HepG2 (cell line): ENCODE measurements around the gene TRAPPC1. TPM values are rescaled to one million over a fixed set of nuclear protein-coding genes. Genes with fewer than 3 reads are reported as not detected.

Source experiments
- ATAC-seq: fragments of 200-7000 bp; cut with Tn5 transposase; 3 replicates; pipeline ENCODE4 v1.9.1; 2020; ENCODE audit warnings: mild to moderate bottlenecking, moderate library complexity
- BruUV-seq: library from RNA; stranded (reverse); fragments of 400-500 nt; replicated peaks from 2 replicates; lab custom pipeline; 2021; lab: Mats Ljungman, UMichigan
- CTCF ChIA-PET: fragments of 300-600 bp; formaldehyde crosslinking; extraction: SDS; loops from one replicate; lab custom pipeline; 2021; ENCODE audit warnings: low total read pairs, inconsistent platforms, low intra/inter-chr PET ratio; lab: Yijun Ruan, JAX
- POLR2A ChIA-PET: fragments of 350-600 bp; sonication (Branson Sonifier 250); formaldehyde crosslinking; loops from one replicate; lab custom pipeline; 2020; ENCODE audit warnings: antibody characterized with exemption, inconsistent platforms; lab: Yijun Ruan, JAX
- DNase-seq: peaks from one replicate; pipeline ENCODE4 v3.0.0-alpha.2; 2015; ENCODE audit warnings: low spot score
- FAIRE-seq: peaks from 3 replicates; lab custom pipeline; 2011; peaks lifted over from hg19 to GRCh38; lab: Jason Lieb, UNC
- H2AFZ ChIP-seq: one replicate; pipeline ENCODE4 v1.6.1; 2011; ENCODE audit warnings: low read length, inconsistent platforms
- H3K27ac ChIP-seq: fragments of 300-600 bp; 3 replicates; pipeline ENCODE4 v1.8.0; 2011; ENCODE audit warnings: mixed run types, mild to moderate bottlenecking, mixed read lengths, low read length, inconsistent platforms; ENCODE audit not compliant: insufficient read depth; ENCODE audit errors: extremely low read length
- H3K27me3 ChIP-seq, 2 experiments: fragments of 200-600 bp in 1 of 2; 2 replicates in 1 of 2; 3 replicates in 1 of 2; pipeline versions ENCODE4 v1.6.0 to v1.8.0; 2011; ENCODE audit warnings: low read length in 2 of 2, mild to moderate bottlenecking in 2 of 2, moderate library complexity in 2 of 2, inconsistent platforms in 1 of 2; ENCODE audit not compliant: insufficient read depth in 2 of 2, control insufficient read depth in 1 of 2
- H3K36me3 ChIP-seq, 2 experiments: fragments of 200-600 bp in 1 of 2; replicated peaks in 1 of 2; 2 replicates in 1 of 2; 3 replicates in 1 of 2; pipeline versions ENCODE4 v1.5.1 to v1.8.0; 2011; ENCODE audit warnings: low read length in 2 of 2, inconsistent platforms in 1 of 2; ENCODE audit not compliant: insufficient read depth in 2 of 2, control insufficient read depth in 1 of 2
- H3K4me1 ChIP-seq: 2 replicates; pipeline ENCODE4 v1.5.1; 2012; ENCODE audit warnings: low read length, inconsistent platforms; ENCODE audit not compliant: insufficient read depth
- H3K4me2 ChIP-seq: 2 replicates; pipeline ENCODE4 v1.6.0; 2011; ENCODE audit warnings: low read depth, low read length, inconsistent platforms
- H3K4me3 ChIP-seq, 3 experiments: fragments of 200-600 bp in 1 of 3; sonication (generic), shearing (Covaris generic) in 1 of 3; replicated peaks in 1 of 3; 2 replicates each; pipeline ENCODE4 v1.5.1; 2011 to 2016; ENCODE audit warnings: low read length in 3 of 3, inconsistent platforms in 2 of 3, low read depth in 2 of 3, mild to moderate bottlenecking in 2 of 3, control low read depth in 1 of 3, mixed read lengths in 1 of 3; ENCODE audit not compliant: insufficient read depth in 1 of 3
- H3K79me2 ChIP-seq: one replicate; pipeline ENCODE4 v1.6.1; 2011; ENCODE audit warnings: low read length, inconsistent platforms; ENCODE audit not compliant: insufficient read depth
- H3K9ac ChIP-seq: 2 replicates; pipeline ENCODE4 v1.6.0; 2011; ENCODE audit warnings: mild to moderate bottlenecking, low read depth, low read length, inconsistent platforms; ENCODE audit not compliant: insufficient read depth
- H3K9me3 ChIP-seq: 2 replicates; pipeline ENCODE4 v1.5.1; 2012; ENCODE audit warnings: mild to moderate bottlenecking, low read length
- H4K20me1 ChIP-seq: 2 replicates; pipeline ENCODE4 v1.6.0; 2011; ENCODE audit warnings: inconsistent platforms, mild to moderate bottlenecking, low read length, moderate library complexity; ENCODE audit not compliant: insufficient read depth
- ADNP ChIP-seq: sonication (generic); formaldehyde crosslinking; IDR thresholded peaks from 2 replicates; pipeline ENCODE4 v1.4.0; 2020; ENCODE audit warnings: missing genetic modification reagents
- AGO1 ChIP-seq: fragments of 200-400 bp; formaldehyde crosslinking; IDR thresholded peaks from 2 replicates; pipeline ENCODE4 v1.6.1; 2017; ENCODE audit warnings: mild to moderate bottlenecking, low read depth, low read length, moderate library complexity; ENCODE audit not compliant: poor library complexity, severe bottlenecking
- CBX2 ChIP-seq, 2 experiments: fragments of 200-600 bp in 1 of 2; sonication (generic); formaldehyde crosslinking in 1 of 2; IDR thresholded peaks; 2 replicates each; pipeline versions ENCODE4 v1.7.0 to v1.8.1; 2018 to 2022; ENCODE audit warnings: low read depth in 2 of 2, low read length in 1 of 2, mild to moderate bottlenecking in 1 of 2, missing genetic modification reagents in 1 of 2
- GABPB1 ChIP-seq: IDR thresholded peaks from 2 replicates; pipeline ENCODE4 v1.6.1; 2016; ENCODE audit warnings: mild to moderate bottlenecking, missing genetic modification reagents, moderate library complexity, missing compliant biosample characterization
- GZF1 ChIP-seq: sonication (generic); formaldehyde crosslinking; IDR thresholded peaks from 2 replicates; pipeline ENCODE4 v1.5.1; 2020; ENCODE audit warnings: mild to moderate bottlenecking, missing genetic modification reagents
- HOXA5 ChIP-seq: sonication (generic); formaldehyde crosslinking; IDR thresholded peaks from 2 replicates; pipeline ENCODE4 v1.4.0; 2020; ENCODE audit warnings: missing genetic modification reagents
- ISX ChIP-seq: sonication (generic); formaldehyde crosslinking; conservative IDR thresholded peaks from 2 replicates; pipeline ENCODE4 v1.5.0; 2020; ENCODE audit warnings: missing genetic modification reagents
- MAFK ChIP-seq, 2 experiments: IDR thresholded peaks in 1 of 2; conservative IDR thresholded peaks in 1 of 2; 2 replicates each; pipeline ENCODE4 v1.6.1; 2011; ENCODE audit warnings: improper control_type of control experiment in 2 of 2, low read length in 2 of 2
- NFRKB ChIP-seq: fragments of 450-650 bp; IDR thresholded peaks from 2 replicates; pipeline ENCODE4 v1.6.1; 2017
- ZNF569 ChIP-seq: sonication (generic); formaldehyde crosslinking; IDR thresholded peaks from 2 replicates; pipeline ENCODE4 v1.5.0; 2020; ENCODE audit warnings: mild to moderate bottlenecking, missing genetic modification reagents, moderate library complexity, borderline replicate concordance
- WGBS: methylation state at CpG from one replicate; pipeline ENCODE4 v1.1.6; 2017; ENCODE audit warnings: low lambda C conversion rate; 5-methylcytosine and 5-hydroxymethylcytosine counted together
- in situ Hi-C: cut with HindIII; loops from 2 replicates; pipeline ENCODE4 v1.10.0; 2017; ENCODE audit warnings: low pct_unique_long_range_greater_than_20kb; ENCODE audit not compliant: extremely low pct_ligation_motif_present
- intact Hi-C: fragments of 100-400 bp; cut with micrococcal nuclease; formaldehyde crosslinking; loops from one replicate; pipeline ENCODE4 v1.10.0; 2022; ENCODE audit not compliant: unreplicated experiment
- polyA plus RNA-seq, 8 experiments: library from polyadenylated mRNA; depleted of rRNA in 3 of 8; stranded (reverse) in 7 of 8; unstranded in 1 of 8; fragments of >200 nt; fragmentation: Illumina TruSeq in 4 of 8; extraction: Trizol in 4 of 8; gene quantifications; 2 replicates each; pipeline versions ENCODE4 v1.2.1 to v1.2.3, GENCODE V29; 2011 to 2016; ENCODE audit warnings: low read depth in 4 of 8, missing spikeins in 1 of 8, mixed read lengths in 1 of 8; ENCODE audit not compliant: insufficient read depth in 1 of 8
- total RNA-seq, 5 experiments: library from RNA; depleted of rRNA; stranded (reverse); fragments of >200 nt; fragmentation: Illumina TruSeq; extraction: Trizol; gene quantifications; 2 replicates each; pipeline ENCODE4 v1.2.3, GENCODE V29; 2016; ENCODE audit warnings: low read depth in 1 of 5
- TF ChIP-seq, protein P1 (sequence below): sonication (generic); formaldehyde crosslinking; conservative IDR thresholded peaks from 2 replicates; pipeline ENCODE4 v1.4.0; 2020; ENCODE audit warnings: missing genetic modification reagents
- TF ChIP-seq, protein P2 (sequence below): sonication (generic); formaldehyde crosslinking; IDR thresholded peaks from 2 replicates; pipeline ENCODE4 v1.4.0; 2020; ENCODE audit warnings: missing genetic modification reagents, borderline replicate concordance
- TF ChIP-seq, protein P3 (sequence below): sonication (generic); formaldehyde crosslinking; IDR thresholded peaks from 2 replicates; pipeline ENCODE4 v1.4.0; 2020; ENCODE audit warnings: missing genetic modification reagents

Gene TRAPPC1
- total and polyA plus RNA-seq, 2 of the 13 experiments (the other 11 are each of a cell fraction or from before 2014, with no cell fraction given) = 28.1 to 44.9 TPM

DNA sequence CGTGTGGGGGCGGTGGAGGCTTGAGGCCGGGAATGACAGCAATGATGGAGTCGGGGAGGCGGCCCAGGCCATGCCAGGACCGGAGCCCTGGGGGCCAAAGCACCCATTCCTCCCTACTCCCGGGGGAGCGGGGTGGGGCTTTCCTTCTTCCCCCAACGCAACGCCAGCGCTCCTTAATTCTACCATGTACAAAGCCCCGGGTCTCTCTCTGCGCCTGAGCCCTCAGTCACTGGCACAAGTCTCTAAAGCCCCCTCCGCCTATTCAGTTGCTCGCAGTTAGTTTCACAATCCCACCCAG is 15.4 kb downstream of the TRAPPC1 start (continued):
- TF ChIP-seq, protein P1, sequence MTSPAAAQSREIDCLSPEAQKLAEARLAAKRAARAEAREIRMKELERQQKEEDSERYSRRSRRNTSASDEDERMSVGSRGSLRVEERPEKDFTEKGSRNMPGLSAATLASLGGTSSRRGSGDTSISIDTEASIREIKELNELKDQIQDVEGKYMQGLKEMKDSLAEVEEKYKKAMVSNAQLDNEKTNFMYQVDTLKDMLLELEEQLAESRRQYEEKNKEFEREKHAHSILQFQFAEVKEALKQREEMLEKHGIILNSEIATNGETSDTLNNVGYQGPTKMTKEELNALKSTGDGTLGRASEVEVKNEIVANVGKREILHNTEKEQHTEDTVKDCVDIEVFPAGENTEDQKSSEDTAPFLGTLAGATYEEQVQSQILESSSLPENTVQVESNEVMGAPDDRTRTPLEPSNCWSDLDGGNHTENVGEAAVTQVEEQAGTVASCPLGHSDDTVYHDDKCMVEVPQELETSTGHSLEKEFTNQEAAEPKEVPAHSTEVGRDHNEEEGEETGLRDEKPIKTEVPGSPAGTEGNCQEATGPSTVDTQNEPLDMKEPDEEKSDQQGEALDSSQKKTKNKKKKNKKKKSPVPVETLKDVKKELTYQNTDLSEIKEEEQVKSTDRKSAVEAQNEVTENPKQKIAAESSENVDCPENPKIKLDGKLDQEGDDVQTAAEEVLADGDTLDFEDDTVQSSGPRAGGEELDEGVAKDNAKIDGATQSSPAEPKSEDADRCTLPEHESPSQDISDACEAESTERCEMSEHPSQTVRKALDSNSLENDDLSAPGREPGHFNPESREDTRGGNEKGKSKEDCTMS (CRISPR knock-in tag) = no peak
- TF ChIP-seq ADNP (CRISPR knock-in tag) (no peak), ISX (CRISPR knock-in tag) (no peak), AGO1 (no peak), NFRKB (no peak), HOXA5 (no peak)

DNA sequence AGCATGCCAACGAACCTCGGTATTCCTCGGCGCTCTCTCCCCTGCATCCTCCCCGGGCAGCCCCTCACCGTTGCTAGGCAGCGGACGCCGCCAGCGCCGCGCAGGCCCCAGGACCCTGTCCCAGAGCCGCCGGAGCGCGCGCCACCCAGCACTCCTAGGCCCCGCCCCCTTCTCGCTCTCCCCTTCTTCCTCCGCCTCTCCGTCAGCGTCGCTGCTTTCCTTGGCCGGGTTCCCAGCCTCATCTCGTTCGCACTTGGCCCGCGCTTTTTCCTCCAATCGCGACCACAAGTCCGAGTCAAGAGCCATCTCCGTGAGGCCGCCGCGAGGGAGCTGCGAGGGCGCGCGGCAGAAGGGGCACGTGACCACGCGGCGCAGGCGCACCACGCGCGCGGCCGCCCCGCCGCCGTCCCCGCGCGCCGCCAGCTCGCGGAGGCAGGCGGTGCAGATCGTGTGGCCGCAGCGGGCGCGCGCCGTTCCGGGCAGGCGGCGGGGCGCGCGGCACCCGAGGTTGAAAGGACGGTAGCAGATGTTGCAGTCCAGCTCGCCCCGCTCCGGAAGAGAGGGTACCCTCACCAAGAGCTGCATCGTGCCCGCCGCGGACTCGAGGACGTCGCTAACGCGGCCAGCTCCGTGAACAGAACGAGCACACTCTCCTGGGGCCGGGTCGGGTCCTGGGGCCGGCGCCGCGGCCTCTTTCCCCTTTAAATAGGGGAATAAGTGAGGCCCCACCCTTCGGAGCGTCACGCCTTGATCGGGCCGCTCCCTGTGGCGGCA is 15.9 kb downstream of the TRAPPC1 start, which contains the start of gene RNF227:
Gene RNF227 (minus strand): TSS at position 679 of the 774 bp plus-strand sequence. CDS start 94 bp downstream, at position 585.
- ChIA-PET POLR2A (interaction anchor here (0.5 to 4.5 kb wide), 8 partner anchors 10 to 295 kb away, joined by 3 to 27 read pairs (median 4); partner anchors contain the start of genes AURKB, CNTROB, NAA38 and TRAPPC1), CTCF (interaction anchor here (4.6 kb wide), 1 partner anchor 75 kb away, joined by 70 read pairs; no protein-coding TSS in a partner anchor)
- peak; percentile 67 for ATAC-seq
- H3K4me2 ChIP-seq = peak within 1 kb of the TSS; percentile 68
- H3K27ac ChIP-seq = no peak within 1 kb of the TSS
- peaks cover 0 to 3% of the 10 kb centered on the region in 2 experiments; a peak in 1 of 5 replicates for H3K27me3 ChIP-seq
- H3K36me3 ChIP-seq = no peaks in the 10 kb centered on the region
- intact Hi-C loops = no loop called here
- H4K20me1 ChIP-seq = no peaks in the 10 kb centered on the region
- H3K9me3 ChIP-seq = no peaks in the 10 kb centered on the region
- no peaks in the 10 kb centered on the region for H3K79me2 ChIP-seq
- peak; percentile 14 for DNase-seq
- H2AFZ ChIP-seq = no peak within 1 kb of the TSS
- peak within 1 kb of the TSS in 2 of 3 experiments; percentile 45 to 62; a peak in 3 of 6 replicates for H3K4me3 ChIP-seq
- WGBS = 3% methylated on average over 32 of the region's 100 CpGs
- no peak for FAIRE-seq
- no TSS peak for BruUV-seq
- peaks cover 22% of the 10 kb centered on the region for H3K4me1 ChIP-seq
- in situ Hi-C loops = no loop called here
- no peak within 1 kb of the TSS for H3K9ac ChIP-seq
- no peak for TF ChIP-seq MAFK (conservative IDR thresholded peaks at IDR 0.05 in 1 of 2, IDR thresholded peaks at IDR 0.05 in 1 of 2; ENCODE audit: low read length in 2 of 2)
- TF ChIP-seq CBX2 (IDR thresholded peaks at IDR 0.05; ENCODE audit: low read depth, low read length) = no peak
- TF ChIP-seq CBX2 (CRISPR knock-in tag; IDR thresholded peaks at IDR 0.05; ENCODE audit: low read depth) = no peak
- TF ChIP-seq ZNF569 (CRISPR knock-in tag) = no peak
- 0 out of 2 replicates have a peak, but pooled peaks have one; percentile 36 for TF ChIP-seq GZF1 (CRISPR knock-in tag)
- peak; percentile 62; the same call in 1 of the 2 replicates for TF ChIP-seq GABPB1 (CRISPR knock-in tag)
- TF ChIP-seq, protein P2, sequence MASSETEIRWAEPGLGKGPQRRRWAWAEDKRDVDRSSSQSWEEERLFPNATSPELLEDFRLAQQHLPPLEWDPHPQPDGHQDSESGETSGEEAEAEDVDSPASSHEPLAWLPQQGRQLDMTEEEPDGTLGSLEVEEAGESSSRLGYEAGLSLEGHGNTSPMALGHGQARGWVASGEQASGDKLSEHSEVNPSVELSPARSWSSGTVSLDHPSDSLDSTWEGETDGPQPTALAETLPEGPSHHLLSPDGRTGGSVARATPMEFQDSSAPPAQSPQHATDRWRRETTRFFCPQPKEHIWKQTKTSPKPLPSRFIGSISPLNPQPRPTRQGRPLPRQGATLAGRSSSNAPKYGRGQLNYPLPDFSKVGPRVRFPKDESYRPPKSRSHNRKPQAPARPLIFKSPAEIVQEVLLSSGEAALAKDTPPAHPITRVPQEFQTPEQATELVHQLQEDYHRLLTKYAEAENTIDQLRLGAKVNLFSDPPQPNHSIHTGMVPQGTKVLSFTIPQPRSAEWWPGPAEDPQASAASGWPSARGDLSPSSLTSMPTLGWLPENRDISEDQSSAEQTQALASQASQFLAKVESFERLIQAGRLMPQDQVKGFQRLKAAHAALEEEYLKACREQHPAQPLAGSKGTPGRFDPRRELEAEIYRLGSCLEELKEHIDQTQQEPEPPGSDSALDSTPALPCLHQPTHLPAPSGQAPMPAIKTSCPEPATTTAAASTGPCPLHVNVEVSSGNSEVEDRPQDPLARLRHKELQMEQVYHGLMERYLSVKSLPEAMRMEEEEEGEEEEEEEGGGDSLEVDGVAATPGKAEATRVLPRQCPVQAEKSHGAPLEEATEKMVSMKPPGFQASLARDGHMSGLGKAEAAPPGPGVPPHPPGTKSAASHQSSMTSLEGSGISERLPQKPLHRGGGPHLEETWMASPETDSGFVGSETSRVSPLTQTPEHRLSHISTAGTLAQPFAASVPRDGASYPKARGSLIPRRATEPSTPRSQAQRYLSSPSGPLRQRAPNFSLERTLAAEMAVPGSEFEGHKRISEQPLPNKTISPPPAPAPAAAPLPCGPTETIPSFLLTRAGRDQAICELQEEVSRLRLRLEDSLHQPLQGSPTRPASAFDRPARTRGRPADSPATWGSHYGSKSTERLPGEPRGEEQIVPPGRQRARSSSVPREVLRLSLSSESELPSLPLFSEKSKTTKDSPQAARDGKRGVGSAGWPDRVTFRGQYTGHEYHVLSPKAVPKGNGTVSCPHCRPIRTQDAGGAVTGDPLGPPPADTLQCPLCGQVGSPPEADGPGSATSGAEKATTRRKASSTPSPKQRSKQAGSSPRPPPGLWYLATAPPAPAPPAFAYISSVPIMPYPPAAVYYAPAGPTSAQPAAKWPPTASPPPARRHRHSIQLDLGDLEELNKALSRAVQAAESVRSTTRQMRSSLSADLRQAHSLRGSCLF (CRISPR knock-in tag) = peak; percentile 85
- TF ChIP-seq, protein P3, sequence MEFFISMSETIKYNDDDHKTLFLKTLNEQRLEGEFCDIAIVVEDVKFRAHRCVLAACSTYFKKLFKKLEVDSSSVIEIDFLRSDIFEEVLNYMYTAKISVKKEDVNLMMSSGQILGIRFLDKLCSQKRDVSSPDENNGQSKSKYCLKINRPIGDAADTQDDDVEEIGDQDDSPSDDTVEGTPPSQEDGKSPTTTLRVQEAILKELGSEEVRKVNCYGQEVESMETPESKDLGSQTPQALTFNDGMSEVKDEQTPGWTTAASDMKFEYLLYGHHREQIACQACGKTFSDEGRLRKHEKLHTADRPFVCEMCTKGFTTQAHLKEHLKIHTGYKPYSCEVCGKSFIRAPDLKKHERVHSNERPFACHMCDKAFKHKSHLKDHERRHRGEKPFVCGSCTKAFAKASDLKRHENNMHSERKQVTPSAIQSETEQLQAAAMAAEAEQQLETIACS (CRISPR knock-in tag) = peak; percentile 86
